ENCODE results near the gene NAA10.

Gene NAA10

GRCh38 chrX:153885968-153886903 lies 48.6 kb downstream of the NAA10 start, which contains the start of gene L1CAM:
TSS of gene L1CAM (minus strand) at chrX:153886173. CDS start at chrX:153875836, 10,337 bp downstream.
- Mint-ChIP-seq H3K4me3 (peak within 1 kb of the TSS; percentile 54), H3K36me3 (ENCODE audit: low read depth) (no peaks in the 10 kb centered on the region), H3K27me3 (ENCODE audit: low read depth) (peaks cover 40% of the 10 kb centered on the region), H3K4me1 (ENCODE audit: low read depth) (peaks cover 2% of the 10 kb centered on the region), H3K9me3 (no peaks in the 10 kb centered on the region), H3K27ac (no peak within 1 kb of the TSS)

GRCh38 chrX:153885208-153885787 lies 49.5 kb downstream of the NAA10 start:
- Mint-ChIP-seq H3K4me3 (no peak overlapping the region), H3K9me3 (no peaks in the 10 kb centered on the region), H3K4me1 (ENCODE audit: low read depth) (peaks cover 2% of the 10 kb centered on the region), H3K27ac (no peak overlapping the region), H3K36me3 (ENCODE audit: low read depth) (no peaks in the 10 kb centered on the region), H3K27me3 (ENCODE audit: low read depth) (peaks cover 40% of the 10 kb centered on the region)

- H3K4me3 Mint-ChIP-seq, result peak overlapping the region; percentile 59
- peaks cover 2% of the 10 kb centered on the region for H3K4me1 Mint-ChIP-seq (ENCODE audit: low read depth)
- no peaks in the 10 kb centered on the region for H3K9me3 Mint-ChIP-seq
- H3K27me3 Mint-ChIP-seq (ENCODE audit: low read depth), result peaks cover 36% of the 10 kb centered on the region
- H3K27ac Mint-ChIP-seq, result no peak overlapping the region
- H3K36me3 Mint-ChIP-seq (ENCODE audit: low read depth), result no peaks in the 10 kb centered on the region
Observed at GRCh38 chrX:153884590-153884989, 50.2 kb downstream of the NAA10 start.

GRCh38 chrX:153884136-153884535 lies 50.7 kb downstream of the NAA10 start:
- peaks cover 33% of the 10 kb centered on the region for H3K27me3 Mint-ChIP-seq (ENCODE audit: low read depth)
- H3K27ac Mint-ChIP-seq, result no peak overlapping the region
- H3K4me1 Mint-ChIP-seq (ENCODE audit: low read depth), result peaks cover 4% of the 10 kb centered on the region
- H3K36me3 Mint-ChIP-seq (ENCODE audit: low read depth), result no peaks in the 10 kb centered on the region
- H3K9me3 Mint-ChIP-seq, result no peaks in the 10 kb centered on the region
- peak overlapping the region; percentile 59 for H3K4me3 Mint-ChIP-seq

- Mint-ChIP-seq H3K9me3 (no peaks in the 10 kb centered on the region), H3K27me3 (ENCODE audit: low read depth) (peaks cover 25% of the 10 kb centered on the region), H3K27ac (no peak overlapping the region), H3K36me3 (ENCODE audit: low read depth) (no peaks in the 10 kb centered on the region), H3K4me1 (ENCODE audit: low read depth) (peaks cover 11% of the 10 kb centered on the region), H3K4me3 (no peak overlapping the region)
Observed at GRCh38 chrX:153883163-153883843, 51.5 kb downstream of the NAA10 start.

- Mint-ChIP-seq H3K9me3 (no peaks in the 10 kb centered on the region), H3K4me3 (no peak overlapping the region), H3K27me3 (ENCODE audit: low read depth) (peaks cover 18% of the 10 kb centered on the region), H3K27ac (no peak overlapping the region), H3K36me3 (ENCODE audit: low read depth) (no peaks in the 10 kb centered on the region), H3K4me1 (ENCODE audit: low read depth) (peaks cover 18% of the 10 kb centered on the region)
Observed at GRCh38 chrX:153882557-153882956, 52.3 kb downstream of the NAA10 start.

GRCh38 chrX:153882086-153882498 lies 52.7 kb downstream of the NAA10 start:
- no peaks in the 10 kb centered on the region for H3K9me3 Mint-ChIP-seq
- peaks cover 13% of the 10 kb centered on the region for H3K27me3 Mint-ChIP-seq (ENCODE audit: low read depth)
- H3K36me3 Mint-ChIP-seq (ENCODE audit: low read depth), result no peaks in the 10 kb centered on the region
- no peak overlapping the region for H3K4me3 Mint-ChIP-seq
- peaks cover 18% of the 10 kb centered on the region for H3K4me1 Mint-ChIP-seq (ENCODE audit: low read depth)
- H3K27ac Mint-ChIP-seq, result no peak overlapping the region

- Mint-ChIP-seq H3K9me3 (no peaks in the 10 kb centered on the region), H3K4me3 (no peak overlapping the region), H3K27me3 (ENCODE audit: low read depth) (peaks cover 15% of the 10 kb centered on the region), H3K4me1 (ENCODE audit: low read depth) (peaks cover 20% of the 10 kb centered on the region), H3K36me3 (ENCODE audit: low read depth) (no peaks in the 10 kb centered on the region), H3K27ac (no peak overlapping the region)
Observed at GRCh38 chrX:153881281-153881680, 53.6 kb downstream of the NAA10 start.

GRCh38 chrX:153880440-153880815 lies 54.4 kb downstream of the NAA10 start:
- peaks cover 16% of the 10 kb centered on the region for H3K27me3 Mint-ChIP-seq (ENCODE audit: low read depth)
- no peaks in the 10 kb centered on the region for H3K9me3 Mint-ChIP-seq
- H3K27ac Mint-ChIP-seq, result no peak overlapping the region
- H3K4me3 Mint-ChIP-seq, result no peak overlapping the region
- H3K36me3 Mint-ChIP-seq (ENCODE audit: low read depth), result no peaks in the 10 kb centered on the region
- H3K4me1 Mint-ChIP-seq (ENCODE audit: low read depth), result peaks cover 20% of the 10 kb centered on the region

- Mint-ChIP-seq H3K27me3 (ENCODE audit: low read depth) (peaks cover 14% of the 10 kb centered on the region), H3K4me3 (no peak overlapping the region), H3K4me1 (ENCODE audit: low read depth) (peaks cover 20% of the 10 kb centered on the region), H3K9me3 (no peaks in the 10 kb centered on the region), H3K27ac (no peak overlapping the region), H3K36me3 (ENCODE audit: low read depth) (no peaks in the 10 kb centered on the region)
Observed at GRCh38 chrX:153879741-153880439, 54.9 kb downstream of the NAA10 start.

All from T-helper 1 cell treated with Interleukin-12 subunit alpha and Interleukin-12 subunit beta and Interleukin-4 antibody, amounts not matched to agents 30 μg/mL and 1 μg/mL, for 36 hours (primary cell).